IPS-11a (cell line): ENCODE results near the gene ATP5PD.

Experiments
- H3K4me3 ChIP-seq: one replicate; pipeline ENCODE4 v1.5.1; 2013; ENCODE audit warnings: low read depth, low read length, control low read depth

Gene ATP5PD

DNA sequence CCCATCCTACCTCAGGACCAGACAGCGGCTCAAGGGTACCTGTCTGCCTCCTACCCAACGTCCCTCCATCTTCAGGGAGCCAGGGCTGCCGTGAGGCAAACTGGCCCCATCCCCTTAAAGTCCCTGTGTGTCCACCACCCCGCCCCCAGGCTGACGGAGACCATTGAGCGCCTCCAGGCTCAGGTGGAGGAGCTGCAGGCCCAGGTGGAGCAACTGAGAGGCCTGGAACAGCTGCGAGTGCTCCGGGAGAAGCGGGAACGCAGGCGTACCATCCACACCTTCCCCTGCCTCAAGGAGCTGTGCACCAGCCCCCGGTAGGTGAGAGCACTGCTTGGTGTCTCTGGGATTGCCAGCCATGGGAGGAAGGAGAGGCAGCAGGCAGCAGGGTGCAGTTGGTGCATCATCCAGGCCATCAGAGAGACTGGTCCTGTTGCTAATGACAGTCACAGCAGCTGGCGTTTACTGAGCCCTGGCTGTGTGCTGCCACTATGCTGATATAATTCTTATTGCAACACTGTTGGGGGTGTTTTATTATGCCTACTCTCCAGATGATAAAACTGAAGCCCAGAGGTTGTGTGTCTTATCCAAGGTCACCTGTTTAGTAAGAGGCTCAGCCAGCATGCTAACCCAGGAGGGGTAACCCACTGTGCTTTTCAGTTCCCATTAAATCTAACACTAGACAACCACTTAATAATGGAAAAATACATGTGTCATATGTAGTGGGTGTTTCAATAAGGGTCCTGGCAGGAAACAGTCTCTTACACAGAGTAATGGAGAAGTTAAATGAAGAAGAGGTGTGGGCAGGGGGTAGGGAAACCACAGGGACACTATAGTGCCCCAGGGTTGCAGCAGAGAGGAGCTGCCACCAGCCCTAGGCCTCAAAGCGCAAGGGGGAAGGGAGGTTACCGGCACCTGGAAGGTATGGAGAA is 44.6 kb downstream of the ATP5PD start:
- H3K4me3 ChIP-seq, result no peak overlapping the region

DNA sequence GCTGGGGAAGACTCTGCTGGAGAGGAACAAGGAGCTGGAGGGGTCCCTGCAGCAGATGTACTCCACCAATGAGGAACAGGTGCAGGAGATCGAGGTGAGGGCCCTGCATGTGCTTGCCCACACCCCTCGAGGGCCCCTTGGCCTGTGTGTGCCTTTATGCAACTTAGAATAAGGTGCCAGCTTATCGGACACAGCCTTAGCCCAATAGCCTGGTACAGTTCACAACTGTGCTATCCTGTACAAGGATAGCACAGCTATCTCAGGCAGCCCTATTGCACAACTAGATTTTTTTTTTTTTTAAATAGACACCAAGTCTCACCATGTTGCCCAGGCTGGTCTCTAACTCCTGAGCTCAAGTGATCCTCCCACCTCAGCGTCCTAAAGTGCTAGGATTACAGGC is 47.2 kb downstream of the ATP5PD start:
- H3K4me3 ChIP-seq, result no peak overlapping the region

- H3K4me3 ChIP-seq, result no peak overlapping the region
Observed at GRCh38 chr17:74998783-74999182, 48.0 kb downstream of the ATP5PD start.

DNA sequence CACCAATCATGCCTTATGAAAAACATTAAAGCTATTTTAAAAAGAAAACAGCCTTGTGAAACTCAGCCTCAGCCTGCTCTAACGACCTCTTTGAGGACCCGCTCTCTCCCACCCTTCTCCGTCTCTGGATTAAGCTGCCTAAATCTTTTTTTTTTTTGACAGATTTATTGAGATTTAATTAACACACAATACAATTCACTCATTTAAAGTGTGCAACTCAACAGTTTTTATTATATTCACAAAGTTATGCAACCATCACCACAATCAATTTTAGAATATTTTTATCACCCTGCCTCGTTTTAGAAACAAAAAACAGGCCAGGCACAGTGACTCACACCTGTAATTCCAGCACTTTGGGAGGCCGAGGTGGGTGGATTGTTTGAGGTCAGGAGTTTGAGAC is 50.9 kb downstream of the ATP5PD start:
- no peak overlapping the region for H3K4me3 ChIP-seq

DNA sequence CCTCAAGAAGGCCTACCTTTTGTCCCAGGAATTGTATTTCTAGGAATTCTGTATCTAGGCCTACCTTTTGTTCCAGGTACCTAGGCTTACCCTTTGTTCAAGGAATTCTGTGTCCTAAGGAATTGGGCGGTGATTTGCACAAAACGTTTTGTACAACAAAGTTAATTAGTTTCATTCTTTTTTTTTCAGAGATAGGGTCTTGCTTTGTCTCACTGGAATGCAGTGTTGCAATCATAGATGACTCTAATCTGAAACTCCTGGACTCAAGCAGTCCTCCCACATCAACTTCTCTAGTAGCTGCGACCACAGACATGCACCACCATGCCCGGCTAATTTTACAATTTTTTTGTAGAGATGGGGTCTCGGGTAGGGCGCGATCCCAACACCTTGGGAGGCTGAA is 52.3 kb downstream of the ATP5PD start:
- no peak overlapping the region for H3K4me3 ChIP-seq

DNA sequence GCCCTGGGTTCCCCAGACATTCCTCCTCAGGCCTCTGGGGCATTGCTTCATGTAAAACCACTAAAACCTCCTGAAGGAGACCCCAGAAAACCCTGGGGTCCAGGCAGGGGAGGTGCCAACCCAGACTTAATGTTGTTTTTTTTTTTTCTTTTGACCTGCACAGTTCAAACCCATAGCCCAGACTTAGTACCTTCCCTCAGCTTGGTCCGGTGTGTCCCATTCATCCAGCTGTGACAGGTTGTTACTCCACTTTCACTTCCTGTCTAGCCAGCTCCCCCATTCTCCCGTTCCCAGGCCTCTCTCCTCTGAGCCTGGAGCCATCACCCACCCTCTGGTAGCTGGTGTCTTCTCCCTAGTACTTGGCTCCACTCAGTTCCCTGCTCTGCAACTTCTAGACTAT is 54.5 kb downstream of the ATP5PD start:
- no peak overlapping the region for H3K4me3 ChIP-seq

DNA sequence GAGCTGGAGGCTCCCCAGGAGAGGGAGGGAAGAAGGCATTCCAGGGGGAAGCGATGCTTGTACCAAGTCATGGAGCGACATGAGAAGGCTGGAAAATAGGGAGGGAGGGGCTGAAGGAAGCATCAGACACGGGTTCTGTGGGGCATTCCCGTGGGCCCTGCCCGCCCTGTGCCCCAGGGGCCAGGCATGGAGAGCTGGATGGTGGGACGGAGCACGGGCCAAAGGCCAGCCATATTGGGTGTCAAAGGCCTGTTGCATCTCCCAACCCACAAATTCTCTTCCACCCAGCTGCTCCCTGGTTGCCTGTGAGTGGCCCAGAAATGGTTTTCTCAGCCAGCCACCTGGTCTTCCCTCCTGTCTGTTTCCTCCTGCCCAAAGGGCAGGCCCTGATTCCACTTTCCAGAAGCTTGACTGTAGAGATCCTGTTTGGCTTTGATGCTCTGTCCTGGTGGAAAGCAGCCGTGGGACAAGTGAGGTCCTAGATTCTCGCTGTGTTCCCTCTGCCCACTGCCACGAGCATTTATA is 56.1 kb downstream of the ATP5PD start:
- H3K4me3 ChIP-seq, result no peak overlapping the region
